ENCODE results near the gene TXNRD2. TPM values are rescaled to one million over a fixed set of nuclear protein-coding genes. Genes with fewer than 3 reads are reported as not detected.

Gene TXNRD2
- total and polyA plus RNA-seq, 2 donors from 2014 or later: 28.6 to 50.6 TPM

GRCh38 chr22:19948057-19948760 is 6.6 kb upstream of the TXNRD2 start:
- no peak overlapping the region for H3K4me3 ChIP-seq (ENCODE audit: low read length in 3 of 3)
- H3K4me1 ChIP-seq (ENCODE audit: control insufficient read depth in 2 of 3, insufficient read depth in 2 of 3, low read depth in 1 of 3, low read length in 3 of 3): peaks cover 0 to 10% (median 5%) of the 10 kb centered on the region in 3 donors
- TF ChIP-seq CTCF (IDR thresholded peaks at IDR 0.05; ENCODE audit: borderline replicate concordance, extremely low read depth, insufficient read depth): no peak
- intact Hi-C loops (cut with DNase I): no loop called here
- DNase-seq: no peak
- no peaks in the 10 kb centered on the region for H3K36me3 ChIP-seq (ENCODE audit: control insufficient read depth in 2 of 3, insufficient read depth in 3 of 3, low read length in 3 of 3)
- FAIRE-seq: no peak
- no peak overlapping the region for H3K27ac ChIP-seq (ENCODE audit: low read depth in 2 of 2, low read length in 2 of 2)
- H3K9me3 ChIP-seq (ENCODE audit: control insufficient read depth in 2 of 3, insufficient read depth in 1 of 3, low read length in 3 of 3): no peaks in the 10 kb centered on the region
- no peak overlapping the region for H3K9ac ChIP-seq (ENCODE audit: low read length in 3 of 3)
- no peaks in the 10 kb centered on the region for H3K27me3 ChIP-seq (ENCODE audit: control insufficient read depth, insufficient read depth, low read length)

- peak overlapping the region; percentile 89 to 96 for H3K27ac ChIP-seq (ENCODE audit: low read depth in 2 of 2, low read length in 2 of 2)
- H3K4me3 ChIP-seq (ENCODE audit: low read length in 3 of 3): peak overlapping the region in 2 of 3 donors; percentile 71 to 90
- intact Hi-C loops (cut with DNase I): no loop called here
- no peaks in the 10 kb centered on the region for H3K36me3 ChIP-seq (ENCODE audit: control insufficient read depth in 2 of 3, insufficient read depth in 3 of 3, low read length in 3 of 3)
- H3K4me1 ChIP-seq (ENCODE audit: control insufficient read depth in 2 of 3, insufficient read depth in 2 of 3, low read depth in 1 of 3, low read length in 3 of 3): peaks cover 0 to 24% (median 15%) of the 10 kb centered on the region in 3 donors
- TF ChIP-seq CTCF (IDR thresholded peaks at IDR 0.05; ENCODE audit: borderline replicate concordance, extremely low read depth, insufficient read depth): no peak
- DNase-seq (peak in 3 of 5 donors; percentile 32 to 81 (median 56)), FAIRE-seq (no peak)
- H3K9me3 ChIP-seq (ENCODE audit: control insufficient read depth in 2 of 3, insufficient read depth in 1 of 3, low read length in 3 of 3): no peaks in the 10 kb centered on the region
- no peaks in the 10 kb centered on the region for H3K27me3 ChIP-seq (ENCODE audit: control insufficient read depth, insufficient read depth, low read length)
- H3K9ac ChIP-seq (ENCODE audit: low read length in 3 of 3): peak overlapping the region; percentile 18 to 98 (median 77)
Observed at GRCh38 chr22:19943082-19944026, 1.7 kb upstream of the TXNRD2 start.

- Histone ChIP-seq H3K9me3 (ENCODE audit: control insufficient read depth in 2 of 3, insufficient read depth in 1 of 3, low read length in 3 of 3) (no peaks in the 10 kb centered on the region), H3K36me3 (ENCODE audit: control insufficient read depth in 2 of 3, insufficient read depth in 3 of 3, low read length in 3 of 3) (no peaks in the 10 kb centered on the region), H3K27me3 (ENCODE audit: control insufficient read depth, insufficient read depth, low read length) (no peaks in the 10 kb centered on the region), H3K27ac (ENCODE audit: low read depth in 2 of 2, low read length in 2 of 2) (peak overlapping the region; percentile 89 to 96), H3K4me3 (ENCODE audit: low read length in 3 of 3) (peak overlapping the region; percentile 71 to 90 (median 83)), H3K9ac (ENCODE audit: low read length in 3 of 3) (peak overlapping the region; percentile 53 to 98 (median 77)), H3K4me1 (ENCODE audit: control insufficient read depth in 2 of 3, insufficient read depth in 2 of 3, low read depth in 1 of 3, low read length in 3 of 3) (peaks cover 0 to 22% (median 13%) of the 10 kb centered on the region in 3 donors)
- intact Hi-C loops (cut with DNase I): no loop called here
- FAIRE-seq (no peak), DNase-seq (peak; percentile 38 to 83 (median 70))
- no peak for TF ChIP-seq CTCF (IDR thresholded peaks at IDR 0.05; ENCODE audit: borderline replicate concordance, extremely low read depth, insufficient read depth)
Observed at GRCh38 chr22:19942157-19943081, 801 bp upstream of the TXNRD2 start.
